Measurements from ENCODE around the gene ADGRD2. TPM values are rescaled to one million over a fixed set of nuclear protein-coding genes. Genes with fewer than 3 reads are reported as not detected.

Gene ADGRD2
- total RNA-seq, 1 experiment from 2014 or later: not detected

DNA sequence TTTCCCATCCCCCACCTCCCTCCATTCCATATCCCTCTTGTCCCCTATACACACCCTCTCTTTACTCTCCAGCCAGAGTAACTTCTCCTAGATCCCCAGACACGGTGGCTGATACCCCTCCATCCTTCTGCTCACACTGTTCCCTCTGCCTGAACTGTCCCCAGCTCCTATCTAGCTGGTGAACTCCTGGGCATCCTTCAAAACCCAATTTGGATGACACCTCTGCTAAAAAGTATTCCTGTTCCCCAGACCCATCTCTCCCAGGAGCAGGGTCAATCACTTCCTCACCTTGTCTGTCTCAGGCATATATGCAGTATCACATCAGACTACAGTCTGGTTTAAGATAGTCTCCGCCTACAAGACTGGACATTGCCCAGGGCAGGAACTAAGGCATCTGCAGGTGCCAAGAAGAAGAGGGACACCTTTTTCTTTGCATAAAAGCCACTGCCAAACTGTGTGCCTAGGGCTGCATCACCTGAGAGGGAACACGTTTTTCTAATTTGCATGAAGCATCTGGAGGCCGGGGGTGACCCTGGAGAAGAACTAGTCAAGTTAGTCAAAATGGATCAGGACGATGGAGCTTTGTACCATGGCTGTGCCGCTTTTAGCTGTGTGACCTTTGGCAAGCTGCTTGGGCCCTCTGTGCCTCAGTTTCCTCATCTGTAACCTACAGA lies 29.8 kb downstream of the ADGRD2 start:
- DNase-seq (ENCODE audit: low spot score): no peak

DNA sequence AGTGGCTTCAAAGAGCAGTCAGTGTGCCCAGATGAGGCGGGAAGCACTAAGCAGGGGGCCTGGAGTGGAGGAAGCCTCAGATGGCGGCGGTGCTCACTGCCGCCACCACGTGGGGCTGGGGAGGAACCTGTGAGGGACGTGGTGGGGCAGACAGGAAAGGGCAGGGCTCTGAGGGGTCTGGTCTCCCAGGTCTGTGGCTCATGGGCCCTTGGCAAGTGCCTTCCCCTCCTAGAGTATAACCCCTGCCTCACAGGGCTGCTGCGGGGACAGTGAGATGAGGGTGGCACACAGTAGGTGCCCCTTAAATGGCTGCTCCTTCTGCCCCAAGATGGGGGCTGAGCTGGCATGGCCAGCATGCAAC lies 30.4 kb downstream of the ADGRD2 start:
- peak; percentile 27 for DNase-seq (ENCODE audit: low spot score)

DNA sequence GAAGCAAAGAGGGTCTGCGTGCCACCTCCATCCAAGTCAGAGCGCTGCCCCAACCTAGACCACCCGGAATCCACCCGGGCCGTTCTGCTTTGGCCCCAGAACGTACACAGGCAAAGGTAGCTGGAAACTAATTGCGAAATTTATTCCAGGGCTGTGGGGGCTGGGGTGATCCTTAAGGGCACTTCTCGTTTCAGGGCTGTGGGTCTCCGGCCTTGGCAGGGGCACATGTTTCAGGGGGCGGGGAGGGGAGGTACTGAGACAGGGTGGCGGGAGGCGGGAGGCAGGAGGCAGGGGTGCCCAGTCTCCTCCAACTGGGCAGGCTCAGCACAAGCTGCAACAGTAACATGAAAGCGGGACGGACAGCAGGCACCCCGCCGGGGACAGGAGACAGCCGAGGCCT lies 30.9 kb downstream of the ADGRD2 start:
- DNase-seq (ENCODE audit: low spot score): no peak

GRCh38 chr9:124482431-124483031 lies 32.3 kb downstream of the ADGRD2 start:
- DNase-seq (ENCODE audit: low spot score): no peak

DNA sequence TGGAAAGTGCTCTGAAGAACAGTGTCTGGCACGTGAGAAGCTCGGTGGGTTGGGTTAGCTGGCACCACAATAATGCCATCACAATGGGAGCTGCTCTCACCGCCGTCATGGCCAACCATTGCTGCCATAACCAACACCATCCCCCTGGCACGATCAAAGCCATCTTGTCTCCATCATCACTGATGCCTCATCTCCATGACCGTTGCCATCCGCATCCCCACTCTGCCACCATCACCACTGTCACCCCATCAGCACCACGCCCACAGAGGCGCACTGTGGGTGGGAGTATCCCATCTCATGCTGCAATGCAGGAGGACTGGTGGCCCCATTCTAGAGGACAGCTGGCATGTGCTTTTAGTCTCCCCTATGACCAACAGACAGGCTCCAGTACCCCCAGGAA lies 33.2 kb downstream of the ADGRD2 start:
- no peak for DNase-seq (ENCODE audit: low spot score)

DNA sequence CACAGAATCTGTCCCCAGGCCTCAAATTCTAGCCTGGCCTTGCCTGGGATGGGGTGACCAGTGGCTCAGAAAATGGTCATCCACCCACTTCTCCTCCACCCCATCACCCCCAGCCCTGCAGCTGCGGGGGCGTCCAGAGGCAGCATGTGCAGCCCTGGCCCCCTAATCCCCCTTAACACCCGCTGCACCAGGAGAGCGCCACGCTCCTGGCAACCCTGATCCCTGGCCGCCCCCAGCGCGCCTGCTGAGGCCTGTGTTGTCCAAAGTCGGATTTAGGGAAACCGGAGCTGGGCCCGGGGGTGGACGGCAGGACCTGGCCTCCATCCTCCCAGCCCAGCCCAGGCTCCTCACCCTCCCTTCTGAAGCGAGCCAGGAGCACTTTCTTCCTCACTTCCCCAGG lies 35.0 kb downstream of the ADGRD2 start:
- DNase-seq (ENCODE audit: low spot score): no peak

DNA sequence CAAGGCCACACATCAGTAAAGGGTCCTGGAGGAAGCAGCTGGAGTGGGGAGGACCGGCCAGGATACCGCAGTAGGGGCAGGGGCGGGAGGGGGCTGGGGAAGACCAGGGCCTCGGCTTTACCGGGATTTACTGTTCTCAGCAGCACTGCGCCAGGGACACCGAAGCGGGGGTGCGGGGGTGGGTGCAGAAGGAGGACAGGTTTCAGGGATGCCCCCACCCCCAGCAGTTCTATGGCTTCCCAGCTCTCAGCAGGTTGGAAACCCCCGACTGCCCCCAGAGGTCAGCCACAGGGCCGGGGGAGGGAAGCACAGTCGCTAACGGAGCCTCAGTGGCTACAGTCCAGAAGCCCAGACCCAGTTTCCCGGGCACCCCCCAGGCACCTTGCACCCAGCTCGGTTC lies 35.7 kb downstream of the ADGRD2 start:
- DNase-seq (ENCODE audit: low spot score): no peak

DNA sequence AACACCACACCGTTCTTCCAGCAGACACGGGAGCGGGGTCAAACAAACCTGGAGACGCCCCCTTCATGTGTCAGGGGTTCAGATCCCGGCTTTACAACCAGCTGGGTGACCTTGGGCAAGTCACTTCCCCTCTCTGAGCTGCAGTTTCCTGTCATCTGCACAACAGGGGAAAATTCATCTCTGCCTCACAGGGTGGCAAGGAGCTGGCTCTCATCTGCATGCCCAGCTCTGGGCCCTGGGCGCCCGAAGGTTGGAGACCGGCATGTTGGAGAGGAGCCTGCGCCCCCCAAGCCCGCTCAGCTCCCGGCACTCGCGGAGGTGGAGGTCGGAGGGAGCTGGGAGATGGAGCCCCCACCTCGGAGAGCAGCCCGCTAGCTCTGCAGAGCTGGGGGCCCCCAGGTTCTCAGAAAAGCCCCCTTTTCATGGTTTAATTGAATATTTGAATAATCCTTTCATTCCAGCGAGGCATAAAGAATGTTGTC lies 36.6 kb downstream of the ADGRD2 start:
- no peak for DNase-seq (ENCODE audit: low spot score)

DNA sequence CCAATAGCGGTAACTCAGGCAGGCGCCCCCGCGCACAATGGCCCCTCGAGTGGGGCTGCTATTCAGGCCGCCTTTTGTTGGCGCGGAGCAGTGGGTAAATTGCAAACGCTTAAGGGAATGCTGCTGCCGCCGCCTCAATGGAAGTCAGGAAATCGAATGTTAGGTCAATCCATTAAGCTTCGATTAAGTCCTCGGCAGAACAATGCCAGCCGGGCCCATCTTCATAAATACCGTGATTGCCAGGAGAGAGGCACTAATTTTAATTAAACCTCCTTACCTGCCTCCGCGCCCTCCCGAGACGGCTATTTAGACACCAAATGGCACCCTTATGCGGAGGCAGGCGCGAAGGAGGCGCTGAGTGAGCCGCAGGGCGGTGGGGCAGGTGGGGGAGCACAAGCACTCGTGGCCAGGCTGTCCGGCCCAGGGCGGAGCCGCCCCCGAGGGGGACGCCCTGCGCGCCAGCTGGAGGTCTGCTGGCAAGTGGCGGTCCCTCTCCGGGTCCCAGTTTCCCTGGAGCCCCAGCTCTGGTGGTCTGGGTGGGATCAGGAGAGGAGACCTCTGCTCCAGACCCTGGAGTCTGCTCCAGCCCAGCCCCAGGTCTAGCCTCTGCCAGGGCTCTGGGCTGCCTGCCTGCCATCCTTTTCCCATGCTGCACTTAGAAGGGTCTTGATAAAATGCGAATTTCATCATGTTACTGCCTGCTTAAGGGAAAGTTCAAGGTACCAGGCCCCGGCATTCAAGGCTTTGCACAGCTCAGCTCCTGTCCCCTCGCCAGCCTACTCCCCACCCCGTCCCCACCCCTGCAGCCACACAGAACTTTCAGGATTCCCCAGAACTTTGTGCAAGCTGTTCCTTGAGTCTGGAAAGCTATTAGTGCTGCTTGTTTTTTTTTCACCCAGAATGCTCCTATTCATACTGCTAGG lies 37.3 kb downstream of the ADGRD2 start:
- no peak for DNase-seq (ENCODE audit: low spot score)

GRCh38 chr9:124488641-124489210 lies 38.5 kb downstream of the ADGRD2 start:
- DNase-seq (ENCODE audit: low spot score): no peak

DNA sequence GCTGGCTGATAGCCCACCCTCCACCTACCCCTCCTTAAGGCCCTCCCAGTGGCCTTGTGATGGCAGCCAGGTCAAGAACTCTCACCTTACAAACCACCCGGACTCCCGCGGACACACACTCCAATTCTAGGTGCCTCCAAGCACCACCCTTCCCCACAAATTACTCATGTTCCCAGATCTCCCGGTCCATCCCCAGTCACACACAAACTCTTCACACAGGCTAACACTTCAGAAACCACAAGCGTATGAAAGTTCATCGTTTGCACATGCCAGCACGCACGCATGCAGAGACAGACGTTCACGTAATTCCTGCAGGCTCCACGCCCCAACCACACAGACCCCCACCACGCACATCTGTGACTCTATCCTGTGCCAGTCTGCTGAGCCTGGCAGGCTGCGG lies 39.0 kb downstream of the ADGRD2 start:
- DNase-seq (ENCODE audit: low spot score): no peak

DNA sequence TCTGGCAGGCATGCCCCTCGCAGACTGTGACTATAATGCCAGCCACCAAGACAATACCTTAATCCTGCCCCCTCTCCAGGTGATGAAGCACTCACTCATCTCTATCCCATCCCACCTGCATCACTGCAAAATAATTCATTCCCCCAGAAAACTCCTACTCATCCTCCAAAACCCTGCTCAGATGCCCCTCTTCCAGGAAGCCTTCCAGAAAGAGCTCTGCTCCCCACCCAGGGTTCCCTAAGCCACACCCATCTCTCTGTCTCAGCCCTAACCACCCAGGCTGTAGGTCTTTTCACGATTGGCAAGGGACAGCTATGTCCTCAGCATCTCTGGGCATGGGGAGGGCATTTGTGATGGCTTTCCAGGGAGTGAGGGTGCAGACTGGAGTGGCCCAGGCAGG lies 39.8 kb downstream of the ADGRD2 start:
- no peak for DNase-seq (ENCODE audit: low spot score)

DNA sequence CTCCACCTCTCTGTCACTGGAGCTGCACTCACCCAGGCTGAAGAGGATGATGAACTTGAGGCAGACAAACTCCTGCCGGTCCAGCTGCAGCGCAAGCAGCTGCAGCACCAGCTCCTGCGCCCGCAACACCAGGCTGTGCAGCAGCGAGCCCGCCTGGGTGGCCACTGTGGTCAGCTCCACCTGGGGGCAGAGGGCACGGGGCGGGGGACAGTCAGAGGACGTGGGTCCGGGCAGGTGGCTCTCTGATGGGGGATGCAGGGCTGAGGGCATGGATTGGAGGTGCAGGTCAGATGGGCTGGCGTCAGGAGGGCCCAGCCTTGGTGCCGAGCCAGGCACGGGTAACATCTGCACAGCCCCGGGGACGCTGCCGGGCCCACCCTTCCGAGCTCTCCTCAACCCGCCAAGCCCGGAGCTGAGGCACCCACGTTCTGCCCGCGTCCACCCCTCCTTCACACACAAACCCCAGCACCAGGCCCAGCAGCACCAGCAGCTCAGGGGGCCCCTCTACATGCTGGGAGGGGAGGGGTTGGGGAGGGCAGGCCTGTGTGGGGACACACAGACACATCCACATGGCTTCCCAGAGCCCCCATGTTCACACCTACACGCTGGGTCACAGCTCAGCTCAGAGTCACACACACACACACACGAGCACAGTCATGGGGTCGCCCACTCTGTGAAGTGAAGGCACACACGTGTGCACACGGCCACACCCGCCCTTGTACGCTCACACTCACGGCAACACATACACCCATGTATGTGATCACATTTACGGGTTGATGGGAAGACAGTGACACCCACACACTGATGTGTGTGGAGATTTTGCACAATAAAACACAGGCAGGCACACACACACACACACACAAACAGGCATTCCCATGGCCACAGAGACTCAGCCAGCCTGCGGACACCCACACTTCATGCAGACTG lies 41.1 kb downstream of the ADGRD2 start:
- no peak for DNase-seq (ENCODE audit: low spot score)

DNA sequence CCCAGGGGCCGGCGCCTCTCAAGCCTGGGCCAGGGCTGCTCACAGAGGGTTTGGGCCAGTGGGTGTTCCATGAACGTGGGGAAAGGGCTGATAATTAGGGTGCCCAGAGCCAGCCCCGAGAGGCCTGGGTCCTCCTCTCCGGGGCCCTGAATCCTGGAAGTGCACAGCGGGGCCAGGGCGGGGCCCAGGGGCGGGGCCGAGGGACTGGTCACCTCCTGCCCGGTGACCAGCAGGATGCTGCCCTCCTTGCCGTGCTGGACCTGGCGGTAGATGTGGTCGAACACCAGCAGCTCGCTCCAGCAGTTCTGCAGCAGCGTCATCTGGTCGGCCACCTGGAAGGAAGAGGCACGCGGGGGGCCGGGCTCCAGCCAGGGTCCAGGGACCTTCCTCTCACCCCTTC lies 42.6 kb downstream of the ADGRD2 start:
- no peak for DNase-seq (ENCODE audit: low spot score)

DNA sequence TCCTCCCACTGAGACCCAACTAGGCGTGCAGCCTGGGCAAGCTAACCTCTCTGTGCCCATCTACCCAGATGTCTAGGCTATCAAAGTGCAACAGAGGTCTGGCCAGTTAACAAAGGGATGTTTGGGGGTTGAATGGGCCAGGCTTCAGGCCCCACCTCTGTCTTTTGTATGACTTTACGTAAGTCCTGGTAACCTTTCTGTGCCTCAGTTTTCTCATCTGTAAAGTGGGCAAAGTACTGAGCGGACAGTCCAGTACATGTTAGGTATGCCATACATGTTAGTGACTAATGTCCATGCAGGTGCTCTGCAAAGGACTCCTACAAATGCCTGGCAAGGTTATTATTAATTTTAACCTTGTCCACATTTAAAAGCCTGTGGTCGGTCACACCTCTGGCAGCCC lies 43.0 kb downstream of the ADGRD2 start:
- DNase-seq (ENCODE audit: low spot score): no peak

GRCh38 chr9:124493794-124494479 lies 43.7 kb downstream of the ADGRD2 start:
- no peak for DNase-seq (ENCODE audit: low spot score)

- DNase-seq (ENCODE audit: low spot score): no peak
These were observed 45.1 kb downstream of the ADGRD2 start for GRCh38 chr9:124495126-124496074.

DNA sequence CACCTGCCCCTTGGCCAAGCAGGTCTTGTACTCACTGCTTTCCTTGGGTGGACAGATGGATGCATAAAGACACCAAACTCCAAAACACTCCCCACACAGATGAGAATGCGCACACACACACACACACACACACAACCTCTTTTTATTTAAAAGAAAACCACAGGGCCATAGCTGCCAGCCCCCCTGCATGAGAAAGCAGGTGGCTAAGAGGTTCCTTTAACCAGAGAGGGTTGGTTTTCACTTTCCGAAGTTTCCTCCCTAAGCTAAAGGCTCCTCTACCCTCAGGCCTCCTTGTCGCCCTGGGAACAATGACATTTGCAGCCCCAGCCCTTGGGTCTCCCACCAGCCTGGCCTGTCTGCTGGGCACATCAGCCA lies 45.8 kb downstream of the ADGRD2 start:
- DNase-seq (ENCODE audit: low spot score): no peak

GRCh38 chr9:124496463-124496862 lies 46.2 kb downstream of the ADGRD2 start:
- DNase-seq (ENCODE audit: low spot score): no peak

GRCh38 chr9:124497441-124497840 lies 47.2 kb downstream of the ADGRD2 start:
- DNase-seq (ENCODE audit: low spot score): no peak
